ENCODE results near the gene TNFRSF21.

The TNFRSF21 gene

GRCh38 chr6:47264775-47265184, 44.9 kb downstream of the TNFRSF21 start:
- Histone ChIP-seq H3K4me1 (ENCODE audit: insufficient read depth, poor library complexity, severe bottlenecking) (no peaks in the 10 kb centered on the region), H3K27me3 (ENCODE audit: insufficient read depth, poor library complexity, severe bottlenecking) (no peaks in the 10 kb centered on the region), H3K36me3 (ENCODE audit: low read depth) (peaks cover 54% of the 10 kb centered on the region), H3K4me3 (ENCODE audit: severe bottlenecking) (no peak overlapping the region), H3K9me3 (ENCODE audit: severe bottlenecking) (no peaks in the 10 kb centered on the region), H3K27ac (ENCODE audit: poor library complexity, severe bottlenecking) (no peak overlapping the region)
- no peak for TF ChIP-seq CTCF (IDR thresholded peaks at IDR 0.05; ENCODE audit: poor library complexity, severe bottlenecking)
- DNase-seq (ENCODE audit: low spot score): no peak
- no peak for ATAC-seq (ENCODE audit: low read depth)

DNA sequence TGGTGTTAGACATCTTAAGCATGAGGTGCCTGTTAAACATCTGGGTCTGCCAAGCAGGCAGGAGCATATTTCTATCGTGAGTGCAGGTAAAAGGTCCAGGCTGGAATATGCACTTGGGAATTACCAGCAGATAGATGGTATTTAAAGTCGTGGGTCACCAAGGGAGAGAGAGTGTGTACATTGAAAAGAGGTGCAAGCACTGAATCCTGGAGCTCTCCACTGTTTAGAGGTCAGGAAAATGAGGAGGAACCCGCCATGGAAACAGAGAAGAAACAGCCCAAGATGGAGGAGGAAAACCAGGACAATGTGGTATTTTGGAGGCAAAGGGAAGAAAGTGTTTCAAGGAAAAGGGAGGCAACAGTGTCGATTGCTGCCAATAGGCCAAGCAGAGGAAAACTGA, 46.4 kb downstream of the TNFRSF21 start:
- no peaks in the 10 kb centered on the region for H3K4me1 ChIP-seq (ENCODE audit: insufficient read depth, poor library complexity, severe bottlenecking)
- no peak for DNase-seq (ENCODE audit: low spot score)
- H3K4me3 ChIP-seq (ENCODE audit: severe bottlenecking): no peak overlapping the region
- H3K27ac ChIP-seq (ENCODE audit: poor library complexity, severe bottlenecking): no peak overlapping the region
- peaks cover 56% of the 10 kb centered on the region for H3K36me3 ChIP-seq (ENCODE audit: low read depth)
- H3K27me3 ChIP-seq (ENCODE audit: insufficient read depth, poor library complexity, severe bottlenecking): no peaks in the 10 kb centered on the region
- no peaks in the 10 kb centered on the region for H3K9me3 ChIP-seq (ENCODE audit: severe bottlenecking)
- ATAC-seq (ENCODE audit: low read depth): no peak
- TF ChIP-seq CTCF (IDR thresholded peaks at IDR 0.05; ENCODE audit: poor library complexity, severe bottlenecking): no peak

- no peaks in the 10 kb centered on the region for H3K27me3 ChIP-seq (ENCODE audit: insufficient read depth, poor library complexity, severe bottlenecking)
- H3K9me3 ChIP-seq (ENCODE audit: severe bottlenecking): no peaks in the 10 kb centered on the region
- TF ChIP-seq CTCF (IDR thresholded peaks at IDR 0.05; ENCODE audit: poor library complexity, severe bottlenecking): no peak
- no peak for ATAC-seq (ENCODE audit: low read depth)
- no peak for DNase-seq (ENCODE audit: low spot score)
- no peaks in the 10 kb centered on the region for H3K4me1 ChIP-seq (ENCODE audit: insufficient read depth, poor library complexity, severe bottlenecking)
- H3K27ac ChIP-seq (ENCODE audit: poor library complexity, severe bottlenecking): no peak overlapping the region
- H3K4me3 ChIP-seq (ENCODE audit: severe bottlenecking): no peak overlapping the region
- H3K36me3 ChIP-seq (ENCODE audit: low read depth): peaks cover 53% of the 10 kb centered on the region
Observed at GRCh38 chr6:47262231-47262630, 47.5 kb downstream of the TNFRSF21 start.

DNA sequence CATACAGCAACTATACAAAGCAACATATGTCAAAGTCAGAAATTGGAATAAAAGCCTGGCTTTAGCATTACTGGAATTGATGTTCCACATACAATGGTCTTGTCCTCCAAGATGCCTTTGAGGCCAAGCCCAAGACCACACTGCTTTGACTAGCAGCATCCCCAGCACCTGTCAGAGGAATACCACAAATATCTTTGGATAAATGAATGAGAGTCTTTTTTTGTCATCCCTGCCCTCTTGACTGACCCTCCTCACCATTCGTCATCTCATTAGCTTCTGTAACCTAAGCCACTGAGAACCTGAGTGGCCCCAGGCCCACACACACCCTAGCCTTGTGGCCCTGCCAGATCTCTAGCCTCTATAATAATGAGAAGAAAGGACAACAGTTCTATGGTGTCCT, 48.5 kb downstream of the TNFRSF21 start:
- DNase-seq (ENCODE audit: low spot score) (no peak), ATAC-seq (ENCODE audit: low read depth) (no peak)
- Histone ChIP-seq H3K27me3 (ENCODE audit: insufficient read depth, poor library complexity, severe bottlenecking) (no peaks in the 10 kb centered on the region), H3K9me3 (ENCODE audit: severe bottlenecking) (no peaks in the 10 kb centered on the region), H3K4me3 (ENCODE audit: severe bottlenecking) (no peak overlapping the region), H3K27ac (ENCODE audit: poor library complexity, severe bottlenecking) (no peak overlapping the region), H3K36me3 (ENCODE audit: low read depth) (peaks cover 50% of the 10 kb centered on the region), H3K4me1 (ENCODE audit: insufficient read depth, poor library complexity, severe bottlenecking) (no peaks in the 10 kb centered on the region)
- TF ChIP-seq CTCF (IDR thresholded peaks at IDR 0.05; ENCODE audit: poor library complexity, severe bottlenecking): no peak

DNA sequence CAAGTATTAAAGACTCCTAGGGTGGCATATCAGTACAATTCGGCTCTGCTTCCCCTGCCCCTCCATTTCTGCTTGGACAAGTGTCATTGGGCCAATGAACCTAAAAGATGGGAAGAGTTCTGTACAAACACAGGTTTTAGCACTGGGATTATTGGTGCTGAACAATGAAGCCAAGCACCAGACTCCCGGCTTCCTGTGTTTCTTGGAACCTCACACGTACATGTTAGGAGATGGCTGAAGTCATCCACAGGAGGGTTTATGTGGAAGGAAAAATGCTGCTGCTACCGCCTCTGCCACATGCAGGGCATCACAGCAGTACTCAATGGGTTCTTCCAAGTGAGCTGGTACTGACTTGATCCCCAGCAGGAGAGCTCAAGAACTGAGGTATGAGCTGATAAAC, 49.7 kb downstream of the TNFRSF21 start:
- H3K4me3 ChIP-seq (ENCODE audit: severe bottlenecking): no peak overlapping the region
- H3K27me3 ChIP-seq (ENCODE audit: insufficient read depth, poor library complexity, severe bottlenecking): no peaks in the 10 kb centered on the region
- no peak for TF ChIP-seq CTCF (IDR thresholded peaks at IDR 0.05; ENCODE audit: poor library complexity, severe bottlenecking)
- no peaks in the 10 kb centered on the region for H3K9me3 ChIP-seq (ENCODE audit: severe bottlenecking)
- DNase-seq (ENCODE audit: low spot score) (no peak), ATAC-seq (ENCODE audit: low read depth) (no peak)
- peaks cover 54% of the 10 kb centered on the region for H3K36me3 ChIP-seq (ENCODE audit: low read depth)
- no peak overlapping the region for H3K27ac ChIP-seq (ENCODE audit: poor library complexity, severe bottlenecking)
- H3K4me1 ChIP-seq (ENCODE audit: insufficient read depth, poor library complexity, severe bottlenecking): no peaks in the 10 kb centered on the region

All from RWPE2 (cell line).